GM18907 (cell line): ENCODE results near the gene ARID4A.
A peak's percentile ranks its signal among the peaks of the same experiment; 100 is the strongest.
"Not testable (repeated sequence)": the region's sequence is repeated elsewhere in the genome, so short reads cannot be mapped to it uniquely, and the experiment has no call there.

Experiments used
- ATAC-seq: cut with Tn5 transposase; IDR thresholded peaks from one replicate; pipeline ENCODE4 v1.9.1; 2021; ENCODE audit warnings: mild to moderate bottlenecking, moderate library complexity; ENCODE audit not compliant: unreplicated experiment

The ARID4A gene

GRCh38 chr14:58298477-58299400 is at the start of gene ARID4A:
Gene ARID4A, plus strand, starts transcription at chr14:58298555. Its CDS starts 1,300 bp downstream, at chr14:58299855.
- ATAC-seq: peak; percentile 15

- ATAC-seq: no peak
Measured at GRCh38 chr14:58249611-58250010, 48.7 kb upstream of the ARID4A start.

- no peak for ATAC-seq
Measured at GRCh38 chr14:58258156-58258555, 40.2 kb upstream of the ARID4A start.

GRCh38 chr14:58262005-58262404 is 36.4 kb upstream of the ARID4A start:
- ATAC-seq: not testable (repeated sequence)

GRCh38 chr14:58265401-58265800 is 33.0 kb upstream of the ARID4A start:
- no peak for ATAC-seq

GRCh38 chr14:58270628-58271027 is 27.7 kb upstream of the ARID4A start:
- ATAC-seq: no peak

- no peak for ATAC-seq
Measured at GRCh38 chr14:58272588-58273372, 25.6 kb upstream of the ARID4A start.

GRCh38 chr14:58274881-58275280 is 23.5 kb upstream of the ARID4A start:
- ATAC-seq: no peak

GRCh38 chr14:58275527-58276190 is 22.7 kb upstream of the ARID4A start:
- ATAC-seq: no peak

- ATAC-seq: no peak
Measured at GRCh38 chr14:58276208-58276607, 22.1 kb upstream of the ARID4A start.

- ATAC-seq: no peak
Measured at GRCh38 chr14:58278177-58278576, 20.2 kb upstream of the ARID4A start.

GRCh38 chr14:58280954-58281787 is 17.2 kb upstream of the ARID4A start:
- peak; percentile 63 for ATAC-seq

GRCh38 chr14:58281969-58282368 is 16.4 kb upstream of the ARID4A start:
- ATAC-seq: no peak

GRCh38 chr14:58282925-58283593 is 15.3 kb upstream of the ARID4A start:
- no peak for ATAC-seq

- ATAC-seq: no peak
Measured at GRCh38 chr14:58283730-58284129, 14.6 kb upstream of the ARID4A start.

GRCh38 chr14:58285132-58285531 is 13.2 kb upstream of the ARID4A start:
- ATAC-seq: no peak

- ATAC-seq: no peak
Measured at GRCh38 chr14:58287607-58288042, 10.7 kb upstream of the ARID4A start.

- ATAC-seq: no peak
Measured at GRCh38 chr14:58288106-58288792, 10.1 kb upstream of the ARID4A start.

GRCh38 chr14:58291646-58292045 is 6.7 kb upstream of the ARID4A start:
- no peak for ATAC-seq
